Glomerular visceral epithelial cell (primary cell): Measurements from ENCODE around the gene SLC4A9.
"Not testable (repeated sequence)": the region's sequence is repeated elsewhere in the genome, so short reads cannot be mapped to it uniquely, and the experiment has no call there.

Experiments used
- DNase-seq: peaks from one replicate; pipeline ENCODE4 v3.0.0-alpha.2; 2016; ENCODE audit errors: extremely low spot score

Gene SLC4A9

DNA sequence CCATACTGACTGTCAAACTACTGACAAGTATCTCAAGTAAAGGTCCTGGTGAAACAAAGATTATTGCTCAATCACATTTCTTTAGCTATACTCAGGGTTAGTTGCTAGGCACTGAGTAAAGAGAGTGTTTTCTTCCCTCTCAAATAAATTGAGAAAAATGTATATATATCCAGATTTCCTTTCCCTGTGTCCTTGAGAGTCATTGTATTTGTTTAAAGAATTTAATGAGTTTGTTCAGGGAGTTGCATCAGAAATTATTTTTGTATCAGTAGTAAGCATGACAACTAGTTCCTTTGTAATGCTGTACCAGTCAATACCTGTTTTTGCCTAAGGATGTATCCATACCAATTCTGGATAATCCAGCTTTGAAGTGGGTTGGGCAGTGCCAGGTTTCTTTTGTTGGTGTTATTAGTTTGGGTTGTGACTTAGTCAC is 38.4 kb downstream of the SLC4A9 start:
- DNase-seq, result no peak

DNA sequence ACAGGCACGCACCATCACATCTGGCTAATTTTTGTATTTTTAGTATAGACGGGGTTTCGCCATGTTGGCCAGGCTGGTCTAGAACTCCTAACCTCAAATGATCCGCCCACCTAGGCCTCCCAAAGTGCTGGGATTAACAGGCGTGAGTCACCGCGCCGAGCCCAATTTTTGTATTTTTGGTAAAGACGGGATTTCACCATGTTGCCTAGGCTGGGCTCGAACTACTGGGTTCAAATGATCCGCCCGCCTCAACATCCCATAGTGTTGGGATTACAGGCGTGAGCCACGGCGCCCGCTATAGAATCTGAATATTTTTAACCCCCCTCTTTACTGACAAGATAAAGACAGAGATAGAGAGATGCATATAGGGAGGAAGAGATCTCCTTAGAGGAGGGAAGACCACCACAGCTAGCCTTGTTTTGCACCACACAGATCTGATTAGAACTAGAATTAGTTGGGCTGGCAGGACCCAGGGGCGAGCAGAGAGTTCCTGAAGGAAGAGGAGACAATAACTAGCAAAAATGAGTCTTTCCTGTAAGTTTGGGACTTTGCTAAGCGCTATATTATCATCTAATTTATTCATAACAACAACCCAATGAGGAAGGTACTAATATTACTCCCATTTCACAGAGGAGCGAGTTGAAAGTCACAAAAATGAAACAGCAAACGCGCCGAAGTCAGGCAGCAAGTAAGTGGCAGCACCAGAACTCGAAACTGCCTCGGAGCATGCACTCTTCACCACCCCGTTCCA is 40.2 kb downstream of the SLC4A9 start:
- DNase-seq, result no peak

DNA sequence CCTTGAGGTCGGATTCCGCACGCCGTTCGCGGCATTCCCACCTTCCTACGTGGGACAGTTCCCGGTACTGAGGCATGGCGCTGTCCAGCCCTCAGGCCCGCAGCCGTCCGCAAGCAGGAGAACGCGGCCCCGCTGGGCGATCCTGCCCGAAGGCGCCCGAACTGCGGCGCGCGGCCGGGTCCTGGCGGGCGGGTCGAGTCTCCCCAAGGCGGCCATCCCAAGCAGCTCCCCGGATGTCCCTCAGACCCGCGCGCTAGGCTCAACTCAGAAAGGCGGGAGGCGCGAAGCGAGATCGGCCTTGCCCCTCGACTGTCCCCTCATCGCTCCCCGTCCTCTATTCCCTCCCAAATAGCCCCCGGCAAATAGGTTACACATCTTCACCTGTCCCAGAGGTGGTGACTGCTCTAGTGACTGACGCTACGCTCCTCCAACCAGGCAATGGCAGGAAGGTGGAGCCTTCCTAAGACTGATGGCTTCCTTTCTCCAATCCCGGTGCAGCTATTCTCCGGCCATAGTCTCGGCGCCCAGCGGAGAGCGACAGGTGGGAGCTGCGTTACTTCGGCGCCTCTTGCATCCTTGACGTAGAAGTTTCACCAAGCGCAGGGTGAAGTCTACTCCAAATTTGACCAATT is 40.9 kb downstream of the SLC4A9 start:
- DNase-seq, result peak; percentile 98

DNA sequence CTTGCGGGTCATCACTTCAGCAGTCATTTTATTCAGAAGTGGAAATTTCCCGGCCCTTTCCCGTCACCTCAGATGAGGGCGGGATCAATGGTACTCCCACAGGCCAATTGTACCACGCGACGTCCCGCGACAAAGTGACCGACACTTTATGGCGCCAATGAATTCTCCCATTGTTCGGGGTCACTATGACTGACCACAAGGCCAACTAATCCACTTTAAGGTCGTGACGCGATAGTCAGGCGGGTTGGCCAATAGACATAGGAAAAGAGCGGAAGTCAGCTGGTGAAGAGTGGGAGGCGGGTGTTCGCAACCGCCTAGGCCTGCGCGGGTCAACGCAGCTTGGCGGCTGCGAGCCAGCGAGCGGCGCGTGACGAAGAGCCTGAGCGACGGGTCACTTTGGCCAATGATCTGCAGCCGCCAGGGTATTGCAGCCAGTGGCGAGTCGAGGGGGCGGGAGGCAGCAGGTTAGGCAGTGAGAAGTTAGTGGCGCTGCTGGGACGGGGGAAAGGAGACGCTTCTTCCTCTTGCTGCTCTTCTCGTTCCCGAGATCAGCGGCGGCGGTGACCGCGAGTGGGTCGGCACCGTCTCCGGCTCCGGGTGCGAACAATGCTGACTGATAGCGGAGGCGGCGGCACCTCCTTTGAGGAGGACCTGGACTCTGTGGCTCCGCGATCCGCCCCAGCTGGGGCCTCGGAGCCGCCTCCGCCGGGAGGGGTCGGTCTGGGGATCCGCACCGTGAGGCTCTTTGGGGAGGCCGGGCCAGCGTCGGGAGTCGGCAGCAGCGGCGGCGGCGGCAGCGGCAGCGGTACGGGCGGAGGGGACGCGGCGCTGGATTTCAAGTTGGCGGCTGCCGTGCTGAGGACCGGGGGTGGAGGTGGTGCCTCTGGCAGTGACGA is 41.6 kb downstream of the SLC4A9 start, which contains the start of gene ANKHD1:
Gene ANKHD1 (plus strand): TSS at position 472 of the 896 bp plus-strand sequence. CDS start 135 bp downstream, at position 607.
- peak; percentile 100 for DNase-seq

DNA sequence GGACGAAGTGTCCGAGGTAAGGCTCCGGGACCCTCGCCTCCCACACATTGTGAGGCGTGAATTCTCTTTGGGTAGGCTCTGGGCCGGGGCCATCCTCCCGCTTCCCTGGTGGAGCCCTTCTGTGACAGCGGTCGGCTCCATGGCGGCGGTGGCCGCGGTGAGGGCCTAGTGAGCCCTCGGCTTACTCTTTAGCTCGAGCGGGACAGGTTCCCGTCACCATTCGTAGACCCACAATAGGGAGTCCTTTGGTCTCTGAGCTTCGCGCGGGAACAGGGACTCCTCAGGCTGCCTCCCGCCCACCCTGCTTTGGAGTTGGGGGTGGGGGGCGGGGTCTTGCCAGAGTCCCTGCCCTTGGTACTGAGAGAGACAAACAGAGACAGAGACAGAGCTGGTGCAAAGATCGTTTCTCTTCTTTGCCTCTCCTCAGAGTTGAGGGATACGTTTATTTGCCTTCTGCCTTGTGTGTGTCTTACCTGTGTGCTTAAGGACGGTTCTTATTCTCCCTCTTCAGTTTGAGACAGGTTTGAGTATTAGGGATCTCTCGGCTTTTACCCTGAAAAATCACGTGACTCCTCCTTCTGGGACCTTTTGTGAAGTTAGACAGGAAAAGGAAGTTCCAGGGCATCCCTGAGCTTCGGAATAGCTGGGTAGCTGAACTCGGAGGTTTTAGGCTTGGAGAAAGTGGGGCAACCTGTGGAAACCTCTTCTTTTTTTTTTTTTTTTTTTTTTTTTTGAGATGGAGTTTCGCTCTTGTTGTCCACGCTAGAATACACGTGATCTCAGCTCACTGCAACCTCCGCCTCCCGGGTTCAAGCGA is 42.5 kb downstream of the SLC4A9 start:
- peak; percentile 62 for DNase-seq

DNA sequence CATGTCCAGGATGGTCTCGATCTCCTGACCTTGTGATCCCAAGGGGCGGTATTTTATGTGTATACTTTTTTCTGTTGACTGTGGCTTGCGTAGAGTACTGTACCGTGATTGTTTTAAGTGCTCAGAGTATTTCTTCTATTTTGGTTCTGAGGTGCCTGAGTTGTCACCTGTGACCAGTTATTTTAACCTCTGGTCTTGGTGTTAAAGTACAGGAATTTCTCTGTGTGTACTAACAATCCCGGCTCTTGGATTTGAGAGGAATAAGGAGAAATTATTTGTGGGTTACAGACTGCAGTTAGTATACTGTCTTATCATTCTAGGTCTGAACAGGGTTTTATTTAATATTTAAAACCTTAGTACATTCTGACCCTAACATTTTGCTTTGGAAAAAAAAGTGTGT is 43.6 kb downstream of the SLC4A9 start:
- no peak for DNase-seq

DNA sequence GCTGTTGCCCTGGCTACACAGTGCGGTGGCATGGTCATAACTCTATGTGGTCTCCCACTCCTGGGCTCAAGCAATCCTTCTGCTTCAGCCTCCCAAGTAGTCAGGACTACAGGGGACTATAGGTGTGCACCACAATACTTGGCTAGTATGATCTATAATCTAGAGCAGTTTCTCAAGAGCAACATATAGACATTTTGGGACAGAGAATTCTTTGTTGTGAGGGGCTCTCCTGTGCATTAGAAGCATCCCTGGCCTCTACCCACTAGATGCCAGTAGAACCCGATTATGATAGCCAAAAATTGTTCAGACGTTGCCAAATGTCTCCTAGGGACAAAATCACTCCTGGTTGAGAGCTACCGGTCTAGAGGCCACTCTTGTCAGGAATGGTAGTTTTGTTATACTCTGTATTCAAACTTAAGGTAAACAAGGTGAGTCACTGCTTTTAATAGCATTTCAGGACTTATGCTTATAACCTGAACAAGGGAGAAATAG is 48.8 kb downstream of the SLC4A9 start:
- no peak for DNase-seq

DNA sequence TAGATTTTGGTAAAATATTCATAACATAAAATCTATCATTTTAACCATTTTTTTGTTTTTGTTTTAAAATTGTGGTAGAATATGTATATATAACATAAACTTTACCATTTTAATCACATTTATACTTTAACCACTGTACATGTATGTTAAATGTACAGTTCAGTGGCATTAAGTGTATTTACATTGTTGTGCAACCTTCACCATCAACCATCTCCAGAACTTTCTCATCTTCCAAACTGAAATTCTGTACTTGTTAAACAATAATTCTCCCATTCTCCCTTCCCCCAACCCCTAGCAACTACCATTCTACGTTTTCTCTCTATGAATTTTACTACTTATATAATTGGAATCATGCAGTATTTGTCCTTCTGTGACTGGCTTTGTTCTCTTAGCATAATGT is 53.2 kb downstream of the SLC4A9 start:
- DNase-seq, result no peak

DNA sequence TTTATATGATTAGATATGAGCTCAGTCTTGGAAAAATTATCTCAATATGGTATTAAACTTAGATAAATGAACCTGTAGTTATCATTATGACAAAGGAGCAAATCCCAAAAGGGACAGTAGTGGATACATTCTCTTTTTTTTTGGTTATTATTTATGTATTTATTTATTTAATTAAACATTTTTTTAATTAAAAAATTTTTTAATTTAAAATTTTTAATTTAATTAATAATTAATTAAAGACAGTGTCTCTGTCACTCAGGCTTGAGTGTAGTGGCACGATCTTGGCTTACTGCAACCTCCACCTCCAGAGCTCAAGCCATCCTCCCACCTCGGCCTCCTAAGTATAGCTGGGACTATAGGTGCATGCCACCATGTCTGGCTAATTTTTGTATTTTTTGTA is 57.2 kb downstream of the SLC4A9 start:
- no peak for DNase-seq

DNA sequence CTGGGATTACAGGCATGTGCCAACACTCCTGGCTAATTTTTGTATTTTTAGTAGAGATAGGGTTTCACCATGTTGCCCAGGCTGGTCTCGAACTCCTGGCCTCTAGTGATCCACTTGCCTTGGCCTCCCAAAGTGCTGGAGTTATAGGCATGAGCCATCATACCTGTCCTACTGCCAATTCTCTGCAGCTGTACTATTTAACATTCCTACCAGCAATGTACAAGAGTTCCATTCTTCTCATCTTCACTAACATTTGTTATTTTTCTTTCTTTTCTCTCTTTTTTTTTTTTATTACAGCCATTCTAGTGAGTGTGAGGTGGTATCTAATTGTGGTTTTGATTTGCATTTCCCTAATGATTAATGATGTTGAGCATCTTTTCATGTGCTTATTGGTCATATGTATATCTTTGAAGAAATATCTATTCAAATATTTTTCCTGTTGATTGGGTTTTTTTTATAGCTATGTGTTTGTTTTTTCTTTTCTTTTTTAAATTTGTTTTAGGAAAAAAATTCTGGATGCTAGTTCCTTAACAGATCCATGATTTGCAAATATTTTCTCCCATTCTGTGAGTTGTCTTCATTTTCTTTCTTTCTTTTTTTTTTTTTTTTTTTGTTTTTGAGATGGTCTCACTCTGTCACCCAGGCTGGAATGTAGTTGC is 59.0 kb downstream of the SLC4A9 start:
- DNase-seq, result no peak

DNA sequence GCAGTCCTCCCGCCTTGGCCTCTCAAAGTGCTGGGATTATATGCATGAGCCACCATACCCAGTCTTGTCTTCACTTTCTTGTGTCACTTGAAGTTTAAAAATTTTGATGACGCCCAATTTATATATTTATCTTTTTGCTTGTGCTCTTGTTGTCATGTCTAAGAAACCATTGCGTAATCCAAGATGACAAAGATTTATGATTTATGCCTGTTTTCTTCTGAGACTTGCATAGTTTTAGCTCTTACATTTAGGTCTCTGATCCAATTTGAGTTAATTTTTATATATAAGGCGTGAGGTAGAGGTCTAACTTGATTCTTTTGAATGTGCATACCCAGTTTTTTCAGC is 60.2 kb downstream of the SLC4A9 start:
- no peak for DNase-seq

DNA sequence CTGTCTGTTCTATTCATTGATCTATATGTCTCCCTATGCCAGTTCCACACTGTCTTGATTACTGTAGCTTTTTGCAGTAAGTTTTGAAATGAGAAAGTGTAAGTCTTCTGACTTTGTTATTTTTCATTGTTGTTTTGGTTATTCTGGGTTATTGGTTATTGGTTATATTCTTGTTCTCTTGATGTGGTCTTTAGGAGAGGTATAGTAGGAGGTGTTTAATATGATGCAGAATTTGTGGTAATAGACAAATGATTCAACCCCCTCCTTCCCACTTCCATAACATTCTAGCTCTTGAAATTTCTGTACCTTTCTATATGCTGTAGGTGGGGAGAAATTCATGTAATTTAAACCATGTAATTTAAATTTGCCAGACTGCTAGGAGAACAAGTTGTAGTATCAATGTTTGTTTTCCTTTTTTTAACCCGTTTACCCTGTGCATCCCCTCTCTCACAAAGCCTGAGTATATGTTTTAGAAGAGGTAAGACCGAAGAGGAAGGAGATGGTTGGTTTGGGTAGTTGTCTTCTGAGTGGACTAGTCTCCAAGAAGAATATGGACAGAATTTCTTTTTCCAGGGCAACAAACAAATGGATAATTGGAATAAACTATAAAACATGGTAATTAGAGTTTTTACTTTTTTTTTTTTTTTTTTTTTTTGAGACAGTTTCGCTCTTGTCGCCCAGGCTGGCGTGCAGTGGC is 60.8 kb downstream of the SLC4A9 start:
- no peak for DNase-seq

DNA sequence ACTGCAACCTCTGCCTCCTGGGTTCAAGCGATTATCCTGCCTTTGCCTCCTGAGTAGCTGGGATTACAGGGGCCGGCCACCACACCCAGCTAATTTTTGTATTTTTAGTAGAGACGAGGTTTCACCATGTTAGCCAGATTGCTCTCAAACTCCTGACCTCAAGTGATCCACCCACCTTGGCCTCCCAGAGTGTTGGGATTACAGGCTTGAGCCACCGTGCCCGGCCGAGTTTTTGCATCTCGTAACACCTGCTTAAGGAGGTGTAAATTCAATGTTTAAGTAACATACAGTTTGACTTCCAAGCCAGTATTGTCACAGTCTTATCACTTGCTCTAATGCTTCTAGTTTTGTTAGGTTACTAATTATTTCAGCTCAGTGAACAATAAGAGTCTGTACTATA is 61.4 kb downstream of the SLC4A9 start:
- not testable (repeated sequence) for DNase-seq

DNA sequence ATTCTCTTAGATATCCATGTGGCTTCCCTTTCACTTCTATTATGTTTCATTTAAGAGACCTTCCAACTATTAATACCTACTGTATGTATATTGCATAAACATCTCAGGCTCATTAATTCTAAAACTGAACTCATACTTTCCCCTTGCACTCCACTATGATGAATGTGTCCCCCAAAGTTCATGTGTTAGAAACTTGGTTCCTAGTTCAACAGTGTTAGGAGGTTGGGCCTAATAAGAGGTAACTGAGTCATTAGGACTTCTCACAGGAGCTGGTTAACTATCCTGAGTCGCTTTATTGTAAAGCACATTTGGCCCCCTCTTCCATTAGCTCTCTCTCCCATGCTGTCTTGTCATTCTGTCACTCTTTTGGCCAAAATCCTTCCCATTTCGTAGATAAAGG is 63.6 kb downstream of the SLC4A9 start:
- DNase-seq, result no peak

DNA sequence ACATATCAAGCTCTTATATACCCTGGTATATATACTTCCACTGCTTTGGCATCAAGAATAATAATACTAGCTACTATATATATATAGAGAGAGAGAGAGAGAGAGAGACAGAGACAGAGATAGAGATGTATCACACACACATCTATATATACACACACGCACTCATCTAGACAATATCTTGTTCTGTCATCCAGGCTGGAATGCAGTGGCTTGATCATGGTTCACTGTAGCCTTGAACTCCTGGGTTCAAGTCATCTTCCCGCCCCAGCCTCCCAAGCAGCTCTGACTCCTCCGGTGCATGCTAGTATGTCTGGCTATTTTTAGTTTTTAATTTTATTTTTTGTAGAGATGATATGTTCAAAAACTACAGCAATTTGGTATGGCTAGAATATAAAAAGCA is 64.1 kb downstream of the SLC4A9 start:
- no peak for DNase-seq
